GM19468 (cell line): ENCODE measurements around the gene CCDC78.
"Not testable (repeated sequence)": the region's sequence is repeated elsewhere in the genome, so short reads cannot be mapped to it uniquely, and the experiment has no call there.

ENCODE experiments used
- ATAC-seq: cut with Tn5 transposase; IDR thresholded peaks from one replicate; pipeline ENCODE4 v1.9.1; 2021; ENCODE audit warnings: mild to moderate bottlenecking, moderate library complexity, moderate number of reproducible peaks; ENCODE audit not compliant: unreplicated experiment; ENCODE audit errors: extremely low read depth

CCDC78 gene

DNA sequence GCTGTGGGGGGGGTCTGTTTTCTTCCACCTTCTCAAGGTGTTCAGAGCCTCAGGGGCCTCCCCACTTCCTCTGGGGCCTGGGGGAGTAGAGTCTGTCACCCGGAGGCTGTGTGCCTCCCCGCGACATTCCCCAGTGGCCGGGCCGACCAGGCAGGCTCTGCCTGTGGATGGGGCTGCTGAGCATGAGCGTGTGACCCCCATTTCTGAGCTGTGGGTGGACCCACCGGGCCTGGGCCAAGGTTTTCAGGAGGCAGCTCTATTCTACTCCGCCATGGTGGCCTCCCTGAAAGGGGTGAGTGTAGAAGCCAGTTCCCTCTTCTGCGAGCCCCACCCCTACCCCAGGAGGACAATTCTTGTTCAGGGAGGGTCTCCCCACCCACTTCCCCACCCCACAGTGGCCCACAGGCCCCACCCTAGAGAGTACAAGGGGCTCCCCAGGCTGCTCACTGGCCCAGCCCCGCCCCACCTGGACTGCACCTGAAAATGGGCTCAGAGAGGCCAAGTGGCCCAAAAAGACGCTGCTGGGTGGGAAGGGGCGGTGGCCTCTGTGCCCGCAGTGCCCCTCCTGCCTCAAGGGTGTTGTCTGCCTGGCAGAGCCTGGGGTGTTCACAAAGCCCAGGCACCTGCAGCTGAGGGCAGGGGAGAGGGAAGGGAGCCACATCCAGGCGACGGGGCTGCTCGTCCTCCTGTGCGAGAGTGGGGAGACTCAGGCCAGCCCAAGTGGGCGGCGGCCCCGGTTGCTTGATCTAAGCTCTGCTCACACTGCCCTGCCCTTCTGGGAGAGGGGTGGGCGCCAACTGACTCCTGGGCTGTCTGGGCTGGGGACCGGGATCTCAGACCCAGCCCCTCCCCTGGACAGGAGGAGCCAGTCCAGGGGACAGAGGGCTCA, 35.6 kb upstream of the CCDC78 start:
- ATAC-seq: no peak

DNA sequence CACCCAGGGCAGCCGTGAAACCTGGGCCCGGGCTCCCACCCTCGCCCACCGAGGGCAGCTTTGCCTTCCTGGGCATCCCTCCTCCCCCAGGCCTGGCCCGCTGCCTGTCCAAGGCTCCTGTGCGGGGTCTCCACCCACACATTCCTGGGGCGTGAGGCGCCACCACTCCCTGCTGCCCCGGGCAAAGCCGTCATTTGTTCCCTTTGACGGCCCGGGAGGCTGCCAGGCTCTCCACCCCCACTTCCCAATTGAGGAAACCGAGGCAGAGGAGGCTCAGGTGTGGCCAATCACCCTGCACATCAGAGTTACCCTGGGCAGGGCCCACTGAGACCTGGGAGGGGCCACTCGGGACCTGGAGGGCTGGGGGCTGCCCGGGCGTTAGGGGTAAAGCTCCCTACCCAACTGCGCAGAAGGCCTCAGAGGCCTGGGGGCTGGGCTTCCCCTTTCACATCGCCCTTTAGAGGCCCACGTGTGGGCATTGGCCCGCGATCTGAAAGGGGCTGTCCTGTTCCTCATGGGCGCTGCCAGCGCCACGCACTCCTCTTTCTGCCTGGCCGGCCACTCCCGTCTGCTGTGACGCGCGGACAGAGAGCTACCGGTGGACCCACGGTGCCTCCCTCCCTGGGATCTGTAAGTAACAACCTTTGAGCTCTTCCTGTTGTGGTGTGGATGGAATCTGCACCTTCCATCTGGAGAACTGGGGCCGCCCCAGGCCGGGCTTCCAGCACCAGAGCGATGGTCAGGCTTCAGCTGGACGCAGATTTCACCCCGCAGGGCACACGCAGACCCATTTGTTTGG, 34.5 kb upstream of the CCDC78 start, which contains the start of gene MSLN:
Gene MSLN (plus strand): TSS at position 190 of the 799 bp plus-strand sequence. CDS start 1,947 bp downstream, outside the sequence.
- ATAC-seq: no peak

DNA sequence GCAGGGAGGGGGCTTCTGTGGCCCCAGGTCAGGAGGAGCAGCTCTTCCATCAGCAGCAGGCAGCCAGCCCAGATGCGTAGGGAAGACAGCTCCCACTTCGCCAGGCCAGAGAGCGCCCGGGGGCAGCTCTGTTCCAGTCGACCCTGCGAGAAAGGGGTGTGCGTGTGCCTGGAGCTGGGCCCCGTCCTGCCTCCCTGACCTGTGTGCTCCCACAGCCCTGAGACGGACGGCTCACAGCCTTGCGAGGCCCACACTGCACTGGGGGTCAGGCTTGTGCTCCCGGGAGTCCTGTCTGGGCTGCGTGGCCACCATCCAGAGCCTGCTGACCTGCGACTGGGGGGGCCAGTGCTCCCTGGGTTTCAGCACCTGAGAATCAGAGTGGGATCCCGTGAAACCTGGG, 33.8 kb upstream of the CCDC78 start:
- no peak for ATAC-seq

DNA sequence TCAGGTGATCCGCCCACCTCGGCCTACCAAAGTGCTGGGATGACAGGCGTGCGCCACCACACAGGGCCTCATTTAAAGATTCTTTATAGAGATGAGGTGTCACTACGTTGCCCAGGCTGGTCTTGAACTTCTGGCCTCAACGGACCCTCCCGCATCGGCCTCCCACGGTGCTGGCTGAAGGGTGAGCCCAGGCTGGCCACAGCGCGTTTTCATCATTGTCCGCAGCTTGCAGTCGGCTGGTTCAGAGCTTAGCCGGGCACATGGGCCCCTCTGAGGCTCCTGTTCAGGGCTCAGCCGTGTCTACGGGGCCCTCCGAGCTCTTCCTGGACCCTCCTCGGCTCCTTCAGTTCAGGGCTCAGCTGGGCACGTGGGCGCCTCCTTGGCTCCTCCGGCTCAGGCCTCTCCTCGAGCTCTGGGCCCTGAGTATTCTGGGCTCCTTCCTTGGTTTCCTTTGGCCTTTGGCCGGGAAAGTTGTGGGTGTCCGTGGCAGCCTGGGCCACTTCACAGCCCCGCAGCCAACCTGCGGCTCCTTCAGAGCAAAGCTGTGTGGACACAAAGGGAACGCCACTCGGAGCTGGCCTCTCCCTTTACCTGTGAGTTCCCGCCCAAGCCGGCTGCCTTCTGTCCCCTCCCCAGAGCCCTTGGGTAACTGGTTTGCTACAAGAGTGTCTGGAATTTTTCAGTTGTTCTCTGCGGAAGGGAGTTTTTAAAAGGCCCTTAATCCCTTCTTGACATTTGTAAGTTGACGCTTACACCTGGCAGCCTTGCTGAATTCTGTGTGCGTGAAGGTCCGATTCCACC, 33.1 kb upstream of the CCDC78 start:
- ATAC-seq: no peak

DNA sequence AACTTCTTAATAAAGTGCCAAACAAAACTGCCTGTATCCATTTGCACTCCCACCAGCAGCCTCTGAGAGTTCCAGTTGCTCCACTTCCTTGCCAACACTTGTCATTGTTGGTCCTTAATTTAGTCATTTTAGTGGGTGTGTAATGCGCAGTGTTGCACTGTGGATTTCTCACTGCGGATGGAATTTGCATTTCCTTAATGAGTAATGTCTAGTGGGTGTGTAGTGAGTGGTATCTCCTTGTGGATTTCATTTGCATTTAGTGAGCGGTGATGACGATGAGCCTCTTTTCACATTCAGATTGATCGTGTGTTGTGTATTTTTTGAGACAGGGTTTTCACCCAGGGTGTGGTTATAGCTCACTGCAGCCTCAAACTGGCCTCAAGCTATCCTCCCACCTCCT, 30.2 kb upstream of the CCDC78 start:
- no peak for ATAC-seq

DNA sequence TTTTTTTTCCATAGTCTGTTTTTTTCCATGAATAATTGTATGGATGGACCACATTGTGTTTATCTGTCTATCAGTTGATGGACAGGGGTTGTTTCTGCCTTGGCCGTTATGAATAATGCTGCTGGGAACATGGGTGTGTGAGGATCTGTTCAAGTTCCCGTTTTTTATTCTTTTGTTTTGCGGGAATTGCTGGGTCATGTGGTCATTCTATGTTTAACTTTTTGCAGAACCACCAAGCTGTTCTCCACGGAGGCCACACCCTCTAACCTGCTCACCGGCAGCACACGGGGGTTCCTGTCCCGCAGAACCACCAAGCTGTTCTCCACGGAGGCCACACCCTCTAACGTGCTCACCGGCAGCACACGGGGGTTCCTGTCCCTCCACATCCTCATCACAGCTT, 28.4 kb upstream of the CCDC78 start:
- no peak for ATAC-seq

DNA sequence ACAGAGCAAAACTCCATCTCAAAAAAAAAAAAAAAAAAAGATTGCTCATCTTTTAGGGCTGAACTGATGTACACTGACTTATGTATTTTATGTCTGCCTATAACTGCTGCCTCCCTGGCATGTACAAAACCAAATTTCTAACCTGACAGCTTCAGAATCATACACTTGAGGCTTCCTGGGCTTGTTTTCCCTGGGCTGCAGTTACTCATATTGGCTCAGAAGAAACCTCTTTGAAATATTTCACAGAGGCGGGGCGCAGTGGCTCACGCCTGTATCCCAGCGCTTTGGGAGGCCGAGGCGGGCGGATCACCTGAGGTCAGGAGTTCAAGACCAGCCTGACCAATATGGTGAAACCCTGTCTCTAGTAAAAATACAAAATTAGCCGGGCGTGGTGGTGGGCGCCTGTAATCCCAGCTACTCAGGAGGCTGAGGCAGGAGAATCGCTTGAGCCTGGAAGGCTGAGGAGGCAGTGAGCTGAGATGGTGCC, 27.9 kb upstream of the CCDC78 start:
- not testable (repeated sequence) for ATAC-seq

DNA sequence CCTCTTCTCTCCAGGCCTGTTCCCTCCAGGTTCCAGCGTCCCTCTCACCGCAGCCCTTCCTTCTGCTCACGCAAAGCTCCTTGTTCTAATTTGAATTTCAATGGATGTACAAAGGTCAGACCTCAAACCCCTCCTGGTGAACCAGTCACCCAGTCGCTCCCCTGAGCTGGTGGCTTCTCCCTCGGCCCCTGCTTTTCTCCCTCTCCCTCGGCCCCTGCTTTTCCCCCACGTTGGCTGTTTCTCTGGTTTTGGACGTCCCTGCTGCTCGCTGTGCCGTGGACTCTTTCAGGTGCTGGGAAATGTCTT, 25.7 kb upstream of the CCDC78 start:
- ATAC-seq: no peak

DNA sequence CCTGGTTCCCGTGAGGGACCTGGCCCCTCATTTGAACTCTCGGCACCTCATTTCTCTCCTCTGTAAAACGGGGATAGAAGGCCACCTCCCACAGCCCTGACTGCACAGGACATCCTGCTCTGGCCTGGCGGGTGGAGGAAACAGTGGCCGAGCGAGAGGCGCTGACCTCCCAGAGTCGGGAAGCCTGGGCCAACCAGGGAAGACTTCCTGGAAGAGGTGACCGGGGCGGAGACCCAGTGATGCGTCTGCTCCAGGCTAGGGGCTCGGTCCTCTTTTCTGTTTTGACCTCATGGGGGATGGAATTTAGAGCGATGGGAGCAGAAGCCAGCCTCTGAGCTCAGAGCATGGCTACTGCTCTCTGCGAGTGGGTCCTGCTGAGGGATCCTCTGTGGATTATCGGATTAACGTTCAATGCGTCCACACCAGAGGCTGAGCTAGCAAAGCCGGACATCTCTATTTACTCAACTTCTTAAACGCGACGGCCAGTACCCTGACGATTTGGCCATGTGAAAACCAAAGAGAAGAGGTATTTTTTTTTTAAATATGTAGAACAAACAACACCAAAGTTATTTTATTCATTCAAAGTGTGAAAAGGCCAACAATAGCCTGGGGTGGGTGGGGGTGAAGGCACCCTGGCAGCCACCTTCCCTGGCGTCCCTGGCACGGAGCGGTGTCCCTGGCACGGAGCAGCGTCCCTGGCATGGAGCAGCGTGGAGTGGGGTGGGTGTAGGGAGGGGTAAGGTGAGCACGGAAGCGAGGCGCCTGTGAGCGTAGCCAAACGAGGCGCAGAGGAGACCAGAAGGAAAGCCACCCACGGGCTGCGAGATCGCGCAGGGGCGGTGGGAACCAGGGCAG, 25.1 kb upstream of the CCDC78 start:
- no peak for ATAC-seq

DNA sequence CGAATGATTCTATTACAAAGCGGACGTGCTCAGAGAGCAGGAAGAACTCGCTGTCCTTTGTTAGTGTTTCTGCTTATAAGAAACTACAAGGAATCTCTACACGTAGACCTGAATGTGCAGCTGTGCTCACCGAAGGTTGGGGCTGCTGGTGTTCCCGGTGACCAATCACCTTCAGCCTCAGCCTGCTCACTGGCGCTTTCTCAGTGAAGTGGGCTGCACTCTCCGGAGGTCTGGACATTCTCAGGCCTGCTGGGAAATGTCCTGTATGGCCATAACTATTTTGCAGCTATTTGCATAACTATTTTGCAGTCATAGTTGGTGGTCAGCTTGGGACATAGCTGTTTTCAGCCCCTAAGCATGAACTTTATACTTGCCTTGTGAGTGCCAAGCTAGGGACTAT, 24.2 kb upstream of the CCDC78 start:
- no peak for ATAC-seq

DNA sequence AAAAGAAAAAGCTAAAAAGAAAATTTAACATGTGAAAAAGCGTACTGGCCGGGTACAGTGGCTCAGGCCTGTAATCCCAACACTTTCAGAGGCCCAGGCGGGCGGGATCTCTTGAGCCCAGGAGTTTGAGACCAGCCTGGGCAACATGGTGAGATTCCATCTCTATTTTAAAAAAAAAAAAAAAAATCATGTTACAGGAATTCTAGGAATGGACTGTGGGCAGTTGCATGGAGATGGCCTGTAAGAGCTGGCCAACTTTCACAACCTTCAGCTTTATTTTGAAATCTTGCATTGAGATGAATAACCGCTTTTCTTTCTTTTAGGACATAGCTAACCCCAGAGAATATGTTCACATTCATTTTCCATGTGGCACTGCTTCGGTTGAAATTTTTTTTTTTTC, 22.8 kb upstream of the CCDC78 start:
- ATAC-seq: no peak

DNA sequence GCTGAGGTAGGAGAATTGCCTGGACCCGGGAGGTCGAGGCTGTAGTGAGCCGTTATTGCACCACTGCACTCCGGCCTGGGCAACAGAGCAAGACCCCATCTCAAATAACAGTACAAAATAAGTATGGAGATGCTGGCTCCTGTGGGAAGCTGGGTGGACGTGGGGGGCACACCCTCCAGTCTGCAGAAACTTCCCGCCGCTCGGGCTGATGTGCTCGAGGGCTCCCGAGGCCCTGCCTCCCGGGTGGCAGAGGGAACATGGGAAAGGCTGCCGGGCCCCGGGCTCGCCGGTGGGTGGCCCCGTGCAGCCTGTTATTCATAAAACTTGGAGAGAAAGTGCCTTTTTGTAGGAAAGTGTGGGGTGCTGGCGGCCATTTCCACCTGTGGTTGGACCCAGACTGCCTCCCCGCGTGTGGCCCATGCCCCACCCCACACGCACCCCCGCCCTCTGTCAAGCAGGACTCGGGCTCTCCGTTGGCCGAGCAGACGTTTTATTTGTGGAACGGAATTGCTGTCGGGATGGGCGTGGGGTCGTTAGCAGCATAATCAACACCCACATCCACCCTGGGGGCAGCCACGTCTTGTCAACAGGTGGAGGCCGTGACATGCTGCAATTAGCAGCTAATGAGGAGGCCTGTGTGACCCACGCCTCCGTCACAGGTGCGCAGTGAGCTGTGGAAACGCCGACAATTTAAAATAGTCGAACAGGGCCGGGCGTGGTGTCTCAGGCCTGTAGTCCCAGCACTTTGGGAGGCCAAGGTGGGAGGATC, 21.9 kb upstream of the CCDC78 start:
- ATAC-seq: no peak

DNA sequence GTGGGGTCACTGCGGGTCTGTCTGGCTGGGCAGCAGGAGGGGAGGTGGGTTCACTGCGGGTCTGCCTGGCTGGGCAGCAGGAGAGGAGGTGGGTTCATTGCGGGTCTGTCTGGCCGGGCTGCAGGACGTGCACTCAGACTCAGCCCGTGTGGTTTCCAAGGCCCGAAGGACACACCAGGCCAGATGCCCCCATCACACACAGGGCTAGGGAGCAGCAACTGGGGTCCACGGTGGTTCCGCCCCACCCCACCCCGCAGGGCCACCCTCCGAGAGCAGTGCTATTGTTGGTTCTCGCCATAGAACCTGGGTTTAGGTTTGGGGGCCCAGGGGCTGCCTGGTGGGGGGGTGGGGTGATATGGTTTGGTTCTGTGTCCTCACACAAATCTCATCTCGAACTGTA, 20.4 kb upstream of the CCDC78 start:
- ATAC-seq: no peak

DNA sequence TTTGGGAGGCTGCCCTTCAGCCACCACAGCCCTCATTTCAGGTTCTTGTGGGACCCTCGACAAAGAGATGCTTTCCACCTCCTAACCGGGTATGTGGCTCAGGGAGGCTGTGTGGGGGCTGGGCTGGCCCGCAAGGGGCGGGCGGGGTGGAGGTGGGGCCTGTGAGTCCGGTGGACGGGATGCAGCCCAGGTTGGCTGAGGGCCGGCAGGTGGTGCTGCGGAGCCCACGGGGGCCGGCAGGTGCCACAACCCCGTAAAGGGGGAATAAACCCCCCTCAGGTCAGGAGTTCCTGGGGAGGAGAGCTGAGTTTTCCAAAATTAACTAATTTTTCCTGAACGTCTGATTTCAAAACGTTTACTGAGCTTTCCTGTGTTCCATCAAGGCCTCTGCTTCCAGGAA, 19.5 kb upstream of the CCDC78 start:
- ATAC-seq: no peak

DNA sequence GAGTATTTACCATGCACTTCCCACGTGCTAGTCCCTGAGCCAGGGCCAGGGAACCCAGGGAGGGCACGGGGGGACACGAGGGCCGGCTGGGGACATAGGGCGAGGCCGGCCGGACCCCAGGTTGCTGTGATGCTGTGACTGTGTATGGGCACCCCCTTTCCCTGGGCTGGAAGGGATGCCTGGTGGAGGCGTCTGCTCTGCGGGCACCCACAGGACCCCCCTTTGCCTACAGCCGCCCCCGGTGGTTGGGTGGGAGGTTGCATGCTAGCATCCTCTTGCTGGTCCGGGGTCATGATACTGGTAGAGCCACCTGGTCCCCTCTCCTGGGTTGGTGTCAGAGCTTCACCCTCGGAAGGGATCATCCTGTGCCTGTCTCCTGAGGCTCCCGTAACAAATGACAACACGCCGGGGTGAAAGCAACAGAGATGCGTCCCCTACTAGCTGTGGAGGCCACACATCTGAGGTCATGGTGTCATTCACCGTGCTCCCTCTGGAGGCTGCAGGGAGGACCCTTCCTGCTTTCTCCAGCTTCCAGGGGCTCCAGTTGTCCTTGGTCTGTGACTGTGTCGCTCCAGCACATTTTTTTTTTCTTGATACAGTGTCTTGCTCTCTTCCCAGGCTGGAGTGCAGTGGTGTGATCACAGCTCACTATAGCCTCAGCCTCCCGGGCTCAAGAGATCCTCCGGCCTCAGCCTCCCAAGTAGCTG, 17.7 kb upstream of the CCDC78 start:
- no peak for ATAC-seq

DNA sequence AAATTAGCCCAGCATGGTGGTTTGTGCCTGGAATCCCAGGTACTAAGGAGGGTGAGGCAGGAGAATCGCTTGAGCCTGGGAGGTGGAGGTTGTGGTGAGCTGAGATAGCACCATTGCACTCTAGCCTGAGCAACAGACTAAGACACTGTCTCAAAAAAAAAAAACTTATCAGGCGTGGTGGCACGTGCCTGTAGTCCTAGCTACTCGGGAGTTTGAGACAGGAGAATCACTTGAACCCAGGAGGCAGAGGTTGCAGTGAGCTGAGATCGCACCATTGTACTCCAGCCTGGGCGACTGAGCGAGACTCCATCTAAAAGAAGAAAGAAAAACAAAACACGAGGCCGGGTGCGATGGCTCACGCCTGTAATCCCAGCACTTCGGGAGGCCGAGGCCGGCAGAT, 16.7 kb upstream of the CCDC78 start:
- ATAC-seq: not testable (repeated sequence)

DNA sequence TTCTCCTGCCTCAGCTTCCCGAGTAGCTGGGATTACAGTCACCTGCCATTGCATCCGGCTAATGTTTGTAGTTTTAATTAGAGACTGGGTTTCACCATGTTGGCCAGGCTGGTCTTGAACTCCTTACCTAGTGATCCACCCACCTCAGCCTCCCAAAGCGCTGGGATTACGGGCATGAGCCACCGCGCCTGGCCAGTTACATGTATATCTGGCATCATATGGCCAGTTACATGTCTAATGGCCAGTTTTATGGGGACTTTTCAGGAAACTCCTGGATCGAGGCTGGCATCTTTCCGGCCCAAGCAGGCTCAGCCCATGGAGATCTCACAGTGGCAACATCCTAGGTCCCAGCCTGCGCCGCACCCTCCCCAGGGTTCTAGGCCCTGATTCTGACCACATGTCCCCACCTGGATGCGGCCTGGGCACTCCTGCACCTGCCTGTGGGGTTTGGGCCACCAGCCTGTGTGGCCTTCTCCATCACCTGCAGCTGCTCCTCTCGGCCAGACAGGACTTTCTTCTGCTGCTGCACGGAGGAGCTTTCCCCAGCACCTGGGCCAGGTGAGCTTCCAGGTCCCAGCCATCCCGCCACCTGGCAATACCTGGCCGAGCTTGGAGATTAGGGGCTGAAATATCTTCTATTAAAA, 15.9 kb upstream of the CCDC78 start:
- no peak for ATAC-seq
